ENCODE results near the gene POP7. TPM values are rescaled to one million over a fixed set of nuclear protein-coding genes. Genes with fewer than 3 reads are reported as not detected.

POP7 gene
- total and polyA plus RNA-seq, 9 donors, result 23.5 to 31.6 (median 25.4) TPM

DNA sequence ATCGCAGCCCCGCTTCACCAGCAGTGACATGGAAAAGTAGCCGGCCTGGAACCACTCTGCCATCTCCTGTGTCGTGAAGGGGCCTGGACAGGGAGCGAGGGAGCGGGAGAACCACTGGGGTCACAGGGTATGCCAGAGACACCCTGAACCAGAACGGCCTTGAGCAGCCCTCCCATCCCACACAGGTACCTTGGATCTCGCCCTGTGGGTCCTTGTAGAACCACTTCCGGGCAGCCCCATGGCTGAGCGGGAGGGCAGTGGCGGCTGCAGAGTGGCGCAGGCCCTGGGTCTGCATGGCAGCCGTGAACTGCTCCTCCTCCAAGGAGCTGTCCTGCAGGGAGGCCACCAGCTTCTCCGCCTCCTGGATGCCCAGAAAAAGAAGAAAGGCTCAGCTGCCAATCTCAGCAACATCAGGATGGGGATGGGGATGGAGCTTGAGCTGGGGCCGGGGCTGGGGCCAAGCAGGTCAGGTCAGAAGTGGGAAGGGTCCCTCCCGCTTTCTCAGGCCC lies 21.3 kb upstream of the POP7 start:
- Histone ChIP-seq H3K36me3 (ENCODE audit: control insufficient read depth, insufficient read depth, low read length) (peaks cover 96% of the 10 kb centered on the region), H3K4me3 (ENCODE audit: low read length) (no peak overlapping the region), H3K9me3 (replicated peaks; ENCODE audit: control insufficient read depth, low read depth, low read length) (no peaks in the 10 kb centered on the region), H3K27ac (ENCODE audit: low read length) (no peak overlapping the region), H3K27me3 (ENCODE audit: control insufficient read depth, insufficient read depth, low read length) (no peaks in the 10 kb centered on the region), H3K4me1 (ENCODE audit: control insufficient read depth, insufficient read depth, low read length) (peaks cover 12% of the 10 kb centered on the region)
- WGBS (ENCODE audit: insufficient coverage), result 88% methylated on average over 8 of the region's 16 CpGs
- no peak for DNase-seq

DNA sequence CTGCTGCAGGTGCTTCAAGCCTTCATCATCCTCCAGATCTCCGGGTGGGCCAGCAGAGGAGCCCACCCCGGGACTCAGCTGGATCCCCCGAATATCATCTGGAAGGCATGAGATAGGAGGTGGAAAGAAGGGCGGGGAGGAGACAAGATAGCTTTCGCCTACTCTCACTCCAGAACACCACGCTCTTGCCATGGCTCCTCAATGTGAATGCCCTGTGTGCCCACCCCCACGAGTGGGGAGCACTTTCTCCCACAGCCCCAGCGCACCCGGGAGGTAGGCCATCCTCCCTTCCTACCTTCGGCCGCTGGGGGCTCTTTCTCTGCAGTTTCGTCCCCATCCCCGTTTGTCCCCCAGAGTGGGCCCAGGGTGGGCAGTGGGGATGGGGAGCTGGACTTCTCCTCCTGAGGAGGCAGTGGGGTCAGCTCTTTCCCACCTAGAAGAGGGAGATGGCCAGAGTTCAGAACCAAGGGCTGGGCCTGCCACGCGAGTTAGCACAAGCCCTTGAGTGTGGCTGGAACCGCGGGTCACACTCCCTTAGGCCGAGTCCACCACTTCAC lies 20.8 kb upstream of the POP7 start:
- Histone ChIP-seq H3K36me3 (ENCODE audit: control insufficient read depth, insufficient read depth, low read length) (peaks cover 90% of the 10 kb centered on the region), H3K4me3 (ENCODE audit: low read length) (no peak overlapping the region), H3K27ac (ENCODE audit: low read length) (no peak overlapping the region), H3K27me3 (ENCODE audit: control insufficient read depth, insufficient read depth, low read length) (no peaks in the 10 kb centered on the region), H3K4me1 (ENCODE audit: control insufficient read depth, insufficient read depth, low read length) (peaks cover 13% of the 10 kb centered on the region), H3K9me3 (replicated peaks; ENCODE audit: control insufficient read depth, low read depth, low read length) (no peaks in the 10 kb centered on the region)
- 89% methylated on average over 3 of the region's 18 CpGs for WGBS (ENCODE audit: insufficient coverage)
- DNase-seq, result no peak

- WGBS (ENCODE audit: insufficient coverage), result 86% methylated on average over 14 of the region's 17 CpGs
- H3K9me3 ChIP-seq (replicated peaks; ENCODE audit: control insufficient read depth, low read depth, low read length), result no peaks in the 10 kb centered on the region
These were observed 20.2 kb upstream of the POP7 start for GRCh38 chr7:100685631-100686145.

DNA sequence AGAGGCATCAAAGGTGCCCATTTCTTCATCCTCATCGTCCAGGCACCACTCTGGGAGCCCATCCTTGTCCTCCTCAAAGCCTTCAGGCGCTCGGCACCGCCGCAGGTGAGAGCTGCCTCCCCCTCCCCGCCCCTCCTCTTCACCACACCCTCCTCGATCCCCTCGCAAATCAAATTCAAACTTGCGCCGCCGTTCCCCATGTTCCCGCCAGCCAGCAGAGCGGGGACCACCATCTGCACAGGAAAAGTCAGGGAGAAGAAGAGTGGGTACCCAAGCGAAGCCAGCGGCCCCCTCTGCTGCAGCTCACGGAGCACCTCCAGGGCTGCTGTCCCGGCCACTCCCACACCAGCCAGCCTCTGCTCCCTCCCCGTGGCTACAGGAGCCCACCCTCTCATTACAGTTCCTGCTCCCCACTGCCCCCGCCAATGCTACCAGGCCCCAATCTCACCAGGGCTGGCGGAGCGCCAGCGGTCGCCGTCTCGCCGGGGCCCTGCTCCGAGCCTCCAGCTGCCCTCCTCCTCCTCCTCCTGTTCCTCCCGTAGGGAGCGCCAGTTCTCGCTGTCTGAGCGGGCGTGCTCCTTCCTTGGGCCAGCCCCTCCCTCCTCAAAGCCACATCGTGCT lies 19.6 kb upstream of the POP7 start:
- H3K4me3 ChIP-seq (ENCODE audit: low read length), result no peak overlapping the region
- DNase-seq, result no peak
- WGBS (ENCODE audit: insufficient coverage), result 81% methylated on average over 25 of the region's 33 CpGs

More at GRCh38 chr7:100685631-100686145, 20.2 kb upstream of the POP7 start:
- no peak for DNase-seq
- Histone ChIP-seq H3K36me3 (ENCODE audit: control insufficient read depth, insufficient read depth, low read length) (peaks cover 85% of the 10 kb centered on the region), H3K27me3 (ENCODE audit: control insufficient read depth, insufficient read depth, low read length) (no peaks in the 10 kb centered on the region), H3K4me1 (ENCODE audit: control insufficient read depth, insufficient read depth, low read length) (peaks cover 12% of the 10 kb centered on the region), H3K27ac (ENCODE audit: low read length) (no peak overlapping the region), H3K4me3 (ENCODE audit: low read length) (no peak overlapping the region)

GRCh38 chr7:100686822-100687211 lies 19.1 kb upstream of the POP7 start:
- DNase-seq, result no peak
- Histone ChIP-seq H3K27ac (ENCODE audit: low read length) (no peak overlapping the region), H3K4me1 (ENCODE audit: control insufficient read depth, insufficient read depth, low read length) (peaks cover 20% of the 10 kb centered on the region), H3K36me3 (ENCODE audit: control insufficient read depth, insufficient read depth, low read length) (peaks cover 82% of the 10 kb centered on the region), H3K27me3 (ENCODE audit: control insufficient read depth, insufficient read depth, low read length) (no peaks in the 10 kb centered on the region), H3K9me3 (replicated peaks; ENCODE audit: control insufficient read depth, low read depth, low read length) (no peaks in the 10 kb centered on the region), H3K4me3 (ENCODE audit: low read length) (no peak overlapping the region)
- 86% methylated on average over 14 of the region's 17 CpGs for WGBS (ENCODE audit: insufficient coverage)

More for the DNA sequence above, 19.6 kb upstream of the POP7 start:
- H3K4me1 ChIP-seq (ENCODE audit: control insufficient read depth, insufficient read depth, low read length), result peaks cover 14% of the 10 kb centered on the region
- H3K27ac ChIP-seq (ENCODE audit: low read length), result no peak overlapping the region
- H3K36me3 ChIP-seq (ENCODE audit: control insufficient read depth, insufficient read depth, low read length), result peaks cover 86% of the 10 kb centered on the region
- H3K9me3 ChIP-seq (replicated peaks; ENCODE audit: control insufficient read depth, low read depth, low read length), result no peaks in the 10 kb centered on the region
- H3K27me3 ChIP-seq (ENCODE audit: control insufficient read depth, insufficient read depth, low read length), result no peaks in the 10 kb centered on the region

GRCh38 chr7:100687261-100687660 lies 18.7 kb upstream of the POP7 start:
- WGBS (ENCODE audit: insufficient coverage), result 85% methylated on average over 20 of the region's 22 CpGs

DNA sequence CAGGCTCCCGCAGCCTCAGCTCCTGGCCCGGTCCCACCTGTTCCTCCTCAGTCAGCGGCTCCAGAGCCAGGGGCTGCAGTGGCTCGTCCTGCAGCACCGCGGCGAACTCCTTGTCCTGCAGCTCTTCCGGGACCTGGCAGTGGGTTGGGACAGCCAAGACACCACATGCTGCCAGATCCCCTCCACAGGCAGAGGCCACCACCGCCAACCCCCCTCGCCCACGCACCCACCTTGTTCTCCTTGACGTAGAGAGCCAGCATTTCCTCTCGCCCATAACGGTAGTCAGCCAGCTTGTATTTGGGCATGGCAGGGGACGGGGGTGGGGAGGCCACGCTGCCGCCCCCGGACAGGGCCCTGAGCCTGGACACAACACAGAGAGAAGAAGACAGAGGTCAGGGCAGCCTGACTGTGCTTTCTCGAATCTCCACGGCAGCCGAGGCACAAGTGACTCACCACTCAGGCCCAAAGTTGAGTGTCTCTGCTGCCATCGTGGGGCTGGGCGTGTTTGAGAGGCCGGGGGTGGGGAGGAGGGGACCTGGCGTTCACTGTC lies 18.1 kb upstream of the POP7 start:
- H3K27me3 ChIP-seq (ENCODE audit: control insufficient read depth, insufficient read depth, low read length), result no peaks in the 10 kb centered on the region
- peaks cover 75% of the 10 kb centered on the region for H3K36me3 ChIP-seq (ENCODE audit: control insufficient read depth, insufficient read depth, low read length)
- DNase-seq, result no peak
- H3K4me1 ChIP-seq (ENCODE audit: control insufficient read depth, insufficient read depth, low read length), result peaks cover 25% of the 10 kb centered on the region
- H3K4me3 ChIP-seq (ENCODE audit: low read length), result no peak overlapping the region
- H3K9me3 ChIP-seq (replicated peaks; ENCODE audit: control insufficient read depth, low read depth, low read length), result no peaks in the 10 kb centered on the region
- no peak overlapping the region for H3K27ac ChIP-seq (ENCODE audit: low read length)
- 89% methylated on average over 22 of the region's 25 CpGs for WGBS (ENCODE audit: insufficient coverage)

More at GRCh38 chr7:100687261-100687660, 18.7 kb upstream of the POP7 start:
- DNase-seq, result no peak
- Histone ChIP-seq H3K27ac (ENCODE audit: low read length) (no peak overlapping the region), H3K36me3 (ENCODE audit: control insufficient read depth, insufficient read depth, low read length) (peaks cover 80% of the 10 kb centered on the region), H3K27me3 (ENCODE audit: control insufficient read depth, insufficient read depth, low read length) (no peaks in the 10 kb centered on the region), H3K9me3 (replicated peaks; ENCODE audit: control insufficient read depth, low read depth, low read length) (no peaks in the 10 kb centered on the region), H3K4me3 (ENCODE audit: low read length) (no peak overlapping the region), H3K4me1 (ENCODE audit: control insufficient read depth, insufficient read depth, low read length) (peaks cover 20% of the 10 kb centered on the region)

GRCh38 chr7:100688326-100688860 lies 17.5 kb upstream of the POP7 start:
- H3K27ac ChIP-seq (ENCODE audit: low read length), result no peak overlapping the region
- DNase-seq, result no peak
- no peak overlapping the region for H3K4me3 ChIP-seq (ENCODE audit: low read length)

GRCh38 chr7:100689230-100690135 lies 16.4 kb upstream of the POP7 start:
- Histone ChIP-seq H3K27ac (ENCODE audit: low read length) (no peak overlapping the region), H3K4me1 (ENCODE audit: control insufficient read depth, insufficient read depth, low read length) (peaks cover 31% of the 10 kb centered on the region), H3K36me3 (ENCODE audit: control insufficient read depth, insufficient read depth, low read length) (peaks cover 58% of the 10 kb centered on the region), H3K9me3 (replicated peaks; ENCODE audit: control insufficient read depth, low read depth, low read length) (no peaks in the 10 kb centered on the region), H3K27me3 (ENCODE audit: control insufficient read depth, insufficient read depth, low read length) (no peaks in the 10 kb centered on the region), H3K4me3 (ENCODE audit: low read length) (no peak overlapping the region)
- no peak for DNase-seq
- WGBS (ENCODE audit: insufficient coverage), result 85% methylated on average over 12 of the region's 18 CpGs

More at GRCh38 chr7:100688326-100688860, 17.5 kb upstream of the POP7 start:
- 83% methylated on average over 13 of the region's 16 CpGs for WGBS (ENCODE audit: insufficient coverage)
- Histone ChIP-seq H3K27me3 (ENCODE audit: control insufficient read depth, insufficient read depth, low read length) (no peaks in the 10 kb centered on the region), H3K4me1 (ENCODE audit: control insufficient read depth, insufficient read depth, low read length) (peaks cover 30% of the 10 kb centered on the region), H3K9me3 (replicated peaks; ENCODE audit: control insufficient read depth, low read depth, low read length) (no peaks in the 10 kb centered on the region), H3K36me3 (ENCODE audit: control insufficient read depth, insufficient read depth, low read length) (peaks cover 69% of the 10 kb centered on the region)

Data from muscle of leg (tissue), 11 donors.